ENCODE measurements around the gene BIK. TPM values are rescaled to one million over a fixed set of nuclear protein-coding genes. Genes with fewer than 3 reads are reported as not detected.

The BIK gene
- total and polyA plus RNA-seq, 2 experiments from 2014 or later = 9.6 to 9.8 TPM

DNA sequence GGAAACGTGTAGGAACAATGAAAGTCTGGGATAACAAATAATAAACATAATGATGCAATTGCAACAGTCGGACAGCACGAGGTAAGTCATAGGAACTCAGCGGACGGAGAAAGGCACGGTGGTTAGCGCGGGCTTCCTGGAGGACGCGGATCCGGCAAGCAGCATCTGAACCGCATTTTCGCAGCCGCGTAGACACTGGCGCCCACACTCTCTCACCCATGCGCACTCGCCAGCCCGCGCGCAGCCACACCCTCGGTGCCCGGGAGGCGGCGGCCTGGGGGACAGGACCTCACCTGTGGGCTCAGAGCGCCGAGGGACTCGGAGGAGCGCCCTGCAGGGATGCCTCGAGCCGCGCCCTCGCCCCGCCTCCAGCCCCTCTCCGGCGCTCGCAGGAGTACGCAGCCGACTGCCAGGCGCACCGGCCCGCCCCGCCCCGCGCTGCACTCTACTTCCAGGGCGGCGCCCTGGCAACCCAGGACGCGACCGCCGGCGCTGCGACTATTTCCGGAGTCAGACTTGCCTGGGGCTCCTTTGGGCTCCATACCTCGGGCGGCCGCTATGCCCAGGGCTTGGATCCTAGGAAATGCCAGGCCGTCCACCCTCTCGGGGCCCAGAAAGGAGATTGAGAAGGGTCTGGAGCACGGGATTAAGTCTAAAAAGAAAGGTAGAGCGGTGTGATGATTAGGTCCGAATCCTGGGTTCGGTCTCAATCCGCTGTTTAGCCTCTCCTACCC lies 21.4 kb upstream of the BIK start, which contains the start of gene TTLL1:
Gene TTLL1 (minus strand): TSS at position 408 of the 734 bp plus-strand sequence. CDS start 13,805 bp downstream, outside the sequence.
- ATAC-seq (peak; percentile 98), DNase-seq (ENCODE audit: low spot score) (peak; percentile 96)
- peak within 1 kb of the TSS; percentile 84 for H3K4me3 Mint-ChIP-seq
- H3K27me3 Mint-ChIP-seq (ENCODE audit: insufficient read depth, low read depth, poor library complexity) = no peaks in the 10 kb centered on the region
- H3K36me3 Mint-ChIP-seq (ENCODE audit: low read depth) = peaks cover 4% of the 10 kb centered on the region; the same call in 1 of the 3 replicates
- no peaks in the 10 kb centered on the region for H3K4me1 Mint-ChIP-seq
- TF ChIP-seq ZNF331 (CRISPR knock-in tag; IDR thresholded peaks at IDR 0.05; ENCODE audit: low read depth) (no peak), POLR2AphosphoS5 (IDR thresholded peaks at IDR 0.05; ENCODE audit: low read depth) (peak; percentile 79), ZNF114 (CRISPR knock-in tag; IDR thresholded peaks at IDR 0.05) (no peak), ETS1 (IDR thresholded peaks at IDR 0.05) (peak; percentile 59), EZH2phosphoT487 (IDR thresholded peaks at IDR 0.05; ENCODE audit: unreplicated experiment) (no peak), NANOG (IDR thresholded peaks at IDR 0.05; ENCODE audit: borderline replicate concordance) (no peak), CREB1 (CRISPR knock-in tag; IDR thresholded peaks at IDR 0.05; ENCODE audit: low read depth) (peak; percentile 33; the same call in 1 of the 2 replicates), JUNB (IDR thresholded peaks at IDR 0.05; ENCODE audit: unreplicated experiment) (no peak), EZH2 (IDR thresholded peaks at IDR 0.05; ENCODE audit: low read depth, unreplicated experiment) (no peak), STAT1 (IDR thresholded peaks at IDR 0.05; ENCODE audit: unreplicated experiment) (no peak)
- TF ChIP-seq, protein P1, sequence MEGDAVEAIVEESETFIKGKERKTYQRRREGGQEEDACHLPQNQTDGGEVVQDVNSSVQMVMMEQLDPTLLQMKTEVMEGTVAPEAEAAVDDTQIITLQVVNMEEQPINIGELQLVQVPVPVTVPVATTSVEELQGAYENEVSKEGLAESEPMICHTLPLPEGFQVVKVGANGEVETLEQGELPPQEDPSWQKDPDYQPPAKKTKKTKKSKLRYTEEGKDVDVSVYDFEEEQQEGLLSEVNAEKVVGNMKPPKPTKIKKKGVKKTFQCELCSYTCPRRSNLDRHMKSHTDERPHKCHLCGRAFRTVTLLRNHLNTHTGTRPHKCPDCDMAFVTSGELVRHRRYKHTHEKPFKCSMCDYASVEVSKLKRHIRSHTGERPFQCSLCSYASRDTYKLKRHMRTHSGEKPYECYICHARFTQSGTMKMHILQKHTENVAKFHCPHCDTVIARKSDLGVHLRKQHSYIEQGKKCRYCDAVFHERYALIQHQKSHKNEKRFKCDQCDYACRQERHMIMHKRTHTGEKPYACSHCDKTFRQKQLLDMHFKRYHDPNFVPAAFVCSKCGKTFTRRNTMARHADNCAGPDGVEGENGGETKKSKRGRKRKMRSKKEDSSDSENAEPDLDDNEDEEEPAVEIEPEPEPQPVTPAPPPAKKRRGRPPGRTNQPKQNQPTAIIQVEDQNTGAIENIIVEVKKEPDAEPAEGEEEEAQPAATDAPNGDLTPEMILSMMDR (conservative IDR thresholded peaks at IDR 0.05; ENCODE audit: low read depth in 2 of 2) = no peak; a peak in 1 of 4 replicates
- TF ChIP-seq, protein P2, sequence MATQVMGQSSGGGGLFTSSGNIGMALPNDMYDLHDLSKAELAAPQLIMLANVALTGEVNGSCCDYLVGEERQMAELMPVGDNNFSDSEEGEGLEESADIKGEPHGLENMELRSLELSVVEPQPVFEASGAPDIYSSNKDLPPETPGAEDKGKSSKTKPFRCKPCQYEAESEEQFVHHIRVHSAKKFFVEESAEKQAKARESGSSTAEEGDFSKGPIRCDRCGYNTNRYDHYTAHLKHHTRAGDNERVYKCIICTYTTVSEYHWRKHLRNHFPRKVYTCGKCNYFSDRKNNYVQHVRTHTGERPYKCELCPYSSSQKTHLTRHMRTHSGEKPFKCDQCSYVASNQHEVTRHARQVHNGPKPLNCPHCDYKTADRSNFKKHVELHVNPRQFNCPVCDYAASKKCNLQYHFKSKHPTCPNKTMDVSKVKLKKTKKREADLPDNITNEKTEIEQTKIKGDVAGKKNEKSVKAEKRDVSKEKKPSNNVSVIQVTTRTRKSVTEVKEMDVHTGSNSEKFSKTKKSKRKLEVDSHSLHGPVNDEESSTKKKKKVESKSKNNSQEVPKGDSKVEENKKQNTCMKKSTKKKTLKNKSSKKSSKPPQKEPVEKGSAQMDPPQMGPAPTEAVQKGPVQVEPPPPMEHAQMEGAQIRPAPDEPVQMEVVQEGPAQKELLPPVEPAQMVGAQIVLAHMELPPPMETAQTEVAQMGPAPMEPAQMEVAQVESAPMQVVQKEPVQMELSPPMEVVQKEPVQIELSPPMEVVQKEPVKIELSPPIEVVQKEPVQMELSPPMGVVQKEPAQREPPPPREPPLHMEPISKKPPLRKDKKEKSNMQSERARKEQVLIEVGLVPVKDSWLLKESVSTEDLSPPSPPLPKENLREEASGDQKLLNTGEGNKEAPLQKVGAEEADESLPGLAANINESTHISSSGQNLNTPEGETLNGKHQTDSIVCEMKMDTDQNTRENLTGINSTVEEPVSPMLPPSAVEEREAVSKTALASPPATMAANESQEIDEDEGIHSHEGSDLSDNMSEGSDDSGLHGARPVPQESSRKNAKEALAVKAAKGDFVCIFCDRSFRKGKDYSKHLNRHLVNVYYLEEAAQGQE (IDR thresholded peaks at IDR 0.05; ENCODE audit: unreplicated experiment) = no peak
- TF ChIP-seq, protein P3, sequence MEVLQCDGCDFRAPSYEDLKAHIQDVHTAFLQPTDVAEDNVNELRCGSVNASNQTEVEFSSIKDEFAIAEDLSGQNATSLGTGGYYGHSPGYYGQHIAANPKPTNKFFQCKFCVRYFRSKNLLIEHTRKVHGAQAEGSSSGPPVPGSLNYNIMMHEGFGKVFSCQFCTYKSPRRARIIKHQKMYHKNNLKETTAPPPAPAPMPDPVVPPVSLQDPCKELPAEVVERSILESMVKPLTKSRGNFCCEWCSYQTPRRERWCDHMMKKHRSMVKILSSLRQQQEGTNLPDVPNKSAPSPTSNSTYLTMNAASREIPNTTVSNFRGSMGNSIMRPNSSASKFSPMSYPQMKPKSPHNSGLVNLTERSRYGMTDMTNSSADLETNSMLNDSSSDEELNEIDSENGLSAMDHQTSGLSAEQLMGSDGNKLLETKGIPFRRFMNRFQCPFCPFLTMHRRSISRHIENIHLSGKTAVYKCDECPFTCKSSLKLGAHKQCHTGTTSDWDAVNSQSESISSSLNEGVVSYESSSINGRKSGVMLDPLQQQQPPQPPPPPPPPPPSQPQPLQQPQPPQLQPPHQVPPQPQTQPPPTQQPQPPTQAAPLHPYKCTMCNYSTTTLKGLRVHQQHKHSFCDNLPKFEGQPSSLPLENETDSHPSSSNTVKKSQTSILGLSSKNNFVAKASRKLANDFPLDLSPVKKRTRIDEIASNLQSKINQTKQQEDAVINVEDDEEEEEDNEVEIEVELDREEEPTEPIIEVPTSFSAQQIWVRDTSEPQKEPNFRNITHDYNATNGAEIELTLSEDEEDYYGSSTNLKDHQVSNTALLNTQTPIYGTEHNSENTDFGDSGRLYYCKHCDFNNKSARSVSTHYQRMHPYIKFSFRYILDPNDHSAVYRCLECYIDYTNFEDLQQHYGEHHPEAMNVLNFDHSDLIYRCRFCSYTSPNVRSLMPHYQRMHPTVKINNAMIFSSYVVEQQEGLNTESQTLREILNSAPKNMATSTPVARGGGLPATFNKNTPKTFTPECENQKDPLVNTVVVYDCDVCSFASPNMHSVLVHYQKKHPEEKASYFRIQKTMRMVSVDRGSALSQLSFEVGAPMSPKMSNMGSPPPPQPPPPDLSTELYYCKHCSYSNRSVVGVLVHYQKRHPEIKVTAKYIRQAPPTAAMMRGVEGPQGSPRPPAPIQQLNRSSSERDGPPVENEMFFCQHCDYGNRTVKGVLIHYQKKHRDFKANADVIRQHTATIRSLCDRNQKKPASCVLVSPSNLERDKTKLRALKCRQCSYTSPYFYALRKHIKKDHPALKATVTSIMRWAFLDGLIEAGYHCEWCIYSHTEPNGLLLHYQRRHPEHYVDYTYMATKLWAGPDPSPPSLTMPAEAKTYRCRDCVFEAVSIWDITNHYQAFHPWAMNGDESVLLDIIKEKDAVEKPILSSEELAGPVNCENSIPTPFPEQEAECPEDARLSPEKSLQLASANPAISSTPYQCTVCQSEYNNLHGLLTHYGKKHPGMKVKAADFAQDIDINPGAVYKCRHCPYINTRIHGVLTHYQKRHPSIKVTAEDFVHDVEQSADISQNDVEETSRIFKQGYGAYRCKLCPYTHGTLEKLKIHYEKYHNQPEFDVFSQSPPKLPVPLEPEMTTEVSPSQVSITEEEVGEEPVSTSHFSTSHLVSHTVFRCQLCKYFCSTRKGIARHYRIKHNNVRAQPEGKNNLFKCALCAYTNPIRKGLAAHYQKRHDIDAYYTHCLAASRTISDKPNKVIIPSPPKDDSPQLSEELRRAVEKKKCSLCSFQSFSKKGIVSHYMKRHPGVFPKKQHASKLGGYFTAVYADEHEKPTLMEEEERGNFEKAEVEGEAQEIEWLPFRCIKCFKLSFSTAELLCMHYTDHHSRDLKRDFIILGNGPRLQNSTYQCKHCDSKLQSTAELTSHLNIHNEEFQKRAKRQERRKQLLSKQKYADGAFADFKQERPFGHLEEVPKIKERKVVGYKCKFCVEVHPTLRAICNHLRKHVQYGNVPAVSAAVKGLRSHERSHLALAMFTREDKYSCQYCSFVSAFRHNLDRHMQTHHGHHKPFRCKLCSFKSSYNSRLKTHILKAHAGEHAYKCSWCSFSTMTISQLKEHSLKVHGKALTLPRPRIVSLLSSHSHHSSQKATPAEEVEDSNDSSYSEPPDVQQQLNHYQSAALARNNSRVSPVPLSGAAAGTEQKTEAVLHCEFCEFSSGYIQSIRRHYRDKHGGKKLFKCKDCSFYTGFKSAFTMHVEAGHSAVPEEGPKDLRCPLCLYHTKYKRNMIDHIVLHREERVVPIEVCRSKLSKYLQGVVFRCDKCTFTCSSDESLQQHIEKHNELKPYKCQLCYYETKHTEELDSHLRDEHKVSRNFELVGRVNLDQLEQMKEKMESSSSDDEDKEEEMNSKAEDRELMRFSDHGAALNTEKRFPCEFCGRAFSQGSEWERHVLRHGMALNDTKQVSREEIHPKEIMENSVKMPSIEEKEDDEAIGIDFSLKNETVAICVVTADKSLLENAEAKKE (CRISPR knock-in tag; IDR thresholded peaks at IDR 0.05) = no peak
- no peaks in the 10 kb centered on the region for H3K9me3 Mint-ChIP-seq
- Histone ChIP-seq H3K36me3 (ENCODE audit: insufficient read depth) (no peaks in the 10 kb centered on the region; the same call in 1 of the 2 replicates), H3F3A (replicated peaks; ENCODE audit: low read depth) (0 out of 2 replicates have a peak, but pooled peaks cover 5% of the 10 kb centered on the region), H3K9me2 (ENCODE audit: insufficient read depth) (no peaks in the 10 kb centered on the region), H4K20me1 (replicated peaks; ENCODE audit: insufficient read depth) (no peaks in the 10 kb centered on the region), H3K4me1 (ENCODE audit: insufficient read depth) (no peaks in the 10 kb centered on the region), H3K27me3 (ENCODE audit: insufficient read depth) (no peaks in the 10 kb centered on the region), H2AFZ (peak within 1 kb of the TSS; percentile 94), H3K27ac (ENCODE audit: low read depth) (peak within 1 kb of the TSS; percentile 28; the same call in 1 of the 2 replicates), H3K4me2 (peak within 1 kb of the TSS; percentile 84), H3K79me2 (replicated peaks; ENCODE audit: insufficient read depth) (no peaks in the 10 kb centered on the region), H3K4me3 (peak within 1 kb of the TSS; percentile 70)
- peak within 1 kb of the TSS; percentile 65; the same call in 1 of the 2 replicates for H3K27ac Mint-ChIP-seq
